ENCODE results near the gene COX15. TPM values are rescaled to one million over a fixed set of nuclear protein-coding genes. Genes with fewer than 3 reads are reported as not detected.

The COX15 gene
- total RNA-seq, 1 experiment from 2014 or later = 35.3 TPM

GRCh38 chr10:99766302-99766681, 34.4 kb upstream of the COX15 start:
- no peak for DNase-seq
- intact Hi-C loops (cut with micrococcal nuclease; ENCODE audit: unreplicated experiment) = no loop called here
- CTCF ChIA-PET = no interaction called here
- Mint-ChIP-seq H3K4me1 (ENCODE audit: low read depth, unreplicated experiment) (no peaks in the 10 kb centered on the region), H3K27me3 (ENCODE audit: unreplicated experiment) (no peaks in the 10 kb centered on the region), H3K9me3 (ENCODE audit: low read depth, unreplicated experiment) (no peaks in the 10 kb centered on the region), H3K4me3 (ENCODE audit: low read depth, unreplicated experiment) (no peak overlapping the region), H3K27ac (ENCODE audit: unreplicated experiment) (no peak overlapping the region), H3K36me3 (ENCODE audit: insufficient read depth, unreplicated experiment) (no peaks in the 10 kb centered on the region)
- no peak for TF ChIP-seq CTCF (IDR thresholded peaks at IDR 0.05; ENCODE audit: unreplicated experiment)
- no TSS peak for BruUV-seq (replicated peaks)

- no peak for DNase-seq
- intact Hi-C loops (cut with micrococcal nuclease; ENCODE audit: unreplicated experiment) = no loop called here
Observed at GRCh38 chr10:99765672-99766301, 33.9 kb upstream of the COX15 start.

GRCh38 chr10:99761365-99761764, 29.4 kb upstream of the COX15 start:
- CTCF ChIA-PET = no interaction called here
- H3K36me3 Mint-ChIP-seq (ENCODE audit: insufficient read depth, unreplicated experiment) = no peaks in the 10 kb centered on the region
- H3K27me3 Mint-ChIP-seq (ENCODE audit: unreplicated experiment) = no peaks in the 10 kb centered on the region

More at GRCh38 chr10:99765672-99766301, 33.9 kb upstream of the COX15 start:
- BruUV-seq (replicated peaks) = no TSS peak
- Mint-ChIP-seq H3K36me3 (ENCODE audit: insufficient read depth, unreplicated experiment) (no peaks in the 10 kb centered on the region), H3K27ac (ENCODE audit: unreplicated experiment) (no peak overlapping the region), H3K9me3 (ENCODE audit: low read depth, unreplicated experiment) (no peaks in the 10 kb centered on the region), H3K4me1 (ENCODE audit: low read depth, unreplicated experiment) (no peaks in the 10 kb centered on the region), H3K4me3 (ENCODE audit: low read depth, unreplicated experiment) (no peak overlapping the region), H3K27me3 (ENCODE audit: unreplicated experiment) (no peaks in the 10 kb centered on the region)
- CTCF ChIA-PET = no interaction called here
- TF ChIP-seq CTCF (IDR thresholded peaks at IDR 0.05; ENCODE audit: unreplicated experiment) = no peak

GRCh38 chr10:99760321-99760720, 28.4 kb upstream of the COX15 start:
- no peak overlapping the region for H3K4me3 Mint-ChIP-seq (ENCODE audit: low read depth, unreplicated experiment)
- no peaks in the 10 kb centered on the region for H3K27me3 Mint-ChIP-seq (ENCODE audit: unreplicated experiment)
- no peak overlapping the region for H3K27ac Mint-ChIP-seq (ENCODE audit: unreplicated experiment)
- CTCF ChIA-PET = no interaction called here
- BruUV-seq (replicated peaks) = no TSS peak
- no peaks in the 10 kb centered on the region for H3K9me3 Mint-ChIP-seq (ENCODE audit: low read depth, unreplicated experiment)
- TF ChIP-seq CTCF (IDR thresholded peaks at IDR 0.05; ENCODE audit: unreplicated experiment) = no peak
- DNase-seq = no peak
- intact Hi-C loops (cut with micrococcal nuclease; ENCODE audit: unreplicated experiment) = no loop called here
- H3K4me1 Mint-ChIP-seq (ENCODE audit: low read depth, unreplicated experiment) = no peaks in the 10 kb centered on the region
- no peaks in the 10 kb centered on the region for H3K36me3 Mint-ChIP-seq (ENCODE audit: insufficient read depth, unreplicated experiment)

More at GRCh38 chr10:99761365-99761764, 29.4 kb upstream of the COX15 start:
- H3K9me3 Mint-ChIP-seq (ENCODE audit: low read depth, unreplicated experiment) = no peaks in the 10 kb centered on the region
- intact Hi-C loops (cut with micrococcal nuclease; ENCODE audit: unreplicated experiment) = no loop called here
- no peak for DNase-seq
- H3K27ac Mint-ChIP-seq (ENCODE audit: unreplicated experiment) = peak overlapping the region; percentile 6
- TF ChIP-seq CTCF (IDR thresholded peaks at IDR 0.05; ENCODE audit: unreplicated experiment) = no peak
- H3K4me1 Mint-ChIP-seq (ENCODE audit: low read depth, unreplicated experiment) = no peaks in the 10 kb centered on the region
- H3K4me3 Mint-ChIP-seq (ENCODE audit: low read depth, unreplicated experiment) = no peak overlapping the region
- BruUV-seq (replicated peaks) = no TSS peak
